GM19043 (cell line): Measurements from ENCODE around the gene SBNO1.

Experiments
- ATAC-seq: cut with Tn5 transposase; IDR thresholded peaks from one replicate; pipeline ENCODE4 v1.9.1; 2021; ENCODE audit warnings: low read depth; ENCODE audit not compliant: unreplicated experiment

Gene SBNO1

DNA sequence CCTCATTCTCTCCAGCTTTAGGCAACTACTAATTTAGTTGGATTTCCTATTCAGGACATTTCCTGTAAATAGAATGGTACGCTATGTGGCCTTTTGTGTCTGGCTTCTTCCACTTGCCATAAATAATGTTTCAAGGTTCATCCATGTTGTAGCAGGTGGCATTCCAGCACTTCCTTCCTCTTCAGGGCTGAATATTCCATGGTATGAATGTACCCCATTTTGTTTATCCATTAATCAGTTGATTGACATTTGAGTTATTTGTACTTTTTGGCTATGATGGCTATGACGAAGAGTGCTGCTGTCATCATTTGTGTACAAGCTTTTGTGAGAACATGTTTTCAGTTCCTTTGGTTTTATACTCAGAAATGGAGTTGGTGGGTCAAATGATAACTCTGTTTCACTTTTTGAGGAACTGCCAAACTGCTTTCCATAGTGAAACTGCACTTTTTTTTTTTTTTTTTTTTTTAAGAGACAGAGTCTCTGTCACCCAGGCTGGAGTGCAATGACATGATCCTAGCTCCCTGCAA, 86.5 kb downstream of the SBNO1 start:
- peak; percentile 91 for ATAC-seq

DNA sequence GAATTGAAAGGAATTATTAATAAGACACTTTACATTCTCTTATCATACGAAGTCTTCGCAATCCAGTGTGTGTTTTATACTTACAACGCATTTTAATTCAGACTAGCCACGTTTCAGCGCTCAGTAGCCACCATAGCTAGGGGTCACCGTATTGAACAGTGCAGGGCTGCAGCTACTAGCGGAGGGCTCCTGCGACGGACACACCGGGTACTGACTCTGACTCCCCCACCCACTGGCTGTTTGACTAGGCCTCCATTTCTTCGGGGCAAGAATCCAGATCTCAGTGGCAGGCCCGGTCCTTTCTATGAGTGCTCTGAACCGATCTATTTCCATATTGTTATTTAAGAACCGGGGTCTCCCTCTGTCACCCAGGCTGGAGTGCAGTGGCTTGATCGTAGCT, 91.5 kb downstream of the SBNO1 start:
- ATAC-seq = no peak

DNA sequence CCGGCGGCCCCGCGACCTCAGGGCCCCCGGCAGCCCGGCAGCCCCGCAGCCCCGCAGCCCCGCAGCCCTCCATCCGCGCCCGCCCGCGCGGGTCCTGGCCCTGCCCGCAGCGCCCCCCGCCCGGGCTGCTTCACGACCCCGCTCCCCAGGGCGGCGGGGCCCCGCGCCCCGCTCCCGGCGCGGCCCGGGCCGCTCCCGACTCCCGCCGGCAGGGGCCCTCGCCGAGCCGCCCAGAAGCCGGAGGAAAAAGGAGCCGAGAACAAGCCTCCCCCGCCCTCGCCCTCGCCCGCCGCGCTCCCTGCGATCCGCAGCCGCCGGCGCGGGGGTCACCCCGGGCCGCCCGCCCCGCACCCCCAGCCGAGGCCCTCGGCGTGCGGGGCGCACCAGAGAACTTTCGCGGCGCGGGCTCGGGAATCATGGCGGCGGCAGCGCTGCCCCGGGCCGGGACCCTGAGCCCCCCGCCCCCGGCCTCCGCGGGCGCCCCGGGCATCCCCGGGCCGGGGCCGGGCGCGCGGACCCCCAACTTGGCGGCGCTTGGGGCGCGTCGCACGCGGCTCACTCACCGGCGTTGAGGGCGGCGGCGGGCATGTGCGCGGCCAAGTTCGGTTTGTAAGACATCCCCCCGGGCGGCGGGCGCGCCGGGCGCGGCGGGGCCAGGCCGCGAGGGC, 93.5 kb downstream of the SBNO1 start:
- ATAC-seq = peak; percentile 38

DNA sequence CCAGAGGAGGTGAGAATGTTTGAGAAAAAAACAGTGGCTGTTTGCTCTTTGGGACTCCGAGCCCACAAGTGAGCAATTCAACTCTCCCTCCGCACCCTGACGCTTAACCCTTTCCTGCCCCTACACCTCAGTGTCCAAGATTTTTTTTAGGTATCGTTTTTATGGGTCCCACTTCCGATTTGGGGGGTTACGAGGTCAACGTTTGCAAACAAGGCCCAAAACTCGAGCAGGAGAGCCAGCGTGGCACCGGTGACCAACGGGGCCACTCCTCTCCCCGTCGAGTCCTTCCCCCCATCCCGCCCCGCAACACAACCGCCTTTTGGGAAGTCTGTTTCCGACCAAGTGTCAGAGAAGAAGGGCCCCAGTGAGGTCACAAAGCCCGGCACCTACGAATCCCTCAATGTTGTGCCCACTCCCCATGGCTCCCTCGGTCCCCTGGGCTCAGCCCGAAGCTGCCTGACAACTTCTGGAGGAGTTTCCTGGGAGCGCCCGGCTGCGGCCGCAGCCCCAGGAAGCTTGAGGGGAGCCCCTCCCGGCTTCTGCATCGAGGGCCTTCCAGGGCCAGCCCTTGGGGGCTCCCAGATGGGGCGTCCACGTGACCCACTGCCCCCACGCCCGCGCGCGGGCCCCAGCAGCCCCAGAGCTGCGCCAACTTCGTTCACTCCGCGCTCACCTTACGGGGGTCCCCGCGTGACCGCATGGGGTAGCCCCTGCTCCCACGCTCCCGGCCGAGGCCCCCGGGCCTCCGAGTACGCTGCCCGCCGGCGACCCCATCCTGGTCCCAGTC, 94.2 kb downstream of the SBNO1 start:
- no peak for ATAC-seq

DNA sequence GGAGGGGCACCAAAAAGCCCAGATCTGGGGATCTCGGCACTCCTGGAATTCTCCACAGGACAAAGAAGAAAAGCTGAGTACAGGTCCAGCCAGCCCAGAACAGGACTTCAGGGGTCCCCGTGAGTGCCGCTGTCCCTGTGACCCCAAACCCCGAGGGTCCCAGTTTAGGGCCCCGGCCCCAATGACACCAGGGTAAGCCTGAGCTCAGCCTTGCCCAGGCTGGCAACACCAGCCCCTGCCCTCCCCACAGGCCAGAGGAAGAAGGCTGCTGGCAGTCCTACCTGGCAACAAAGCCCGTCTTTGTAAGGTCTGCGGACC, 94.8 kb downstream of the SBNO1 start:
- ATAC-seq = no peak

- ATAC-seq = no peak
Measured at GRCh38 chr12:123269395-123269892, 95.2 kb downstream of the SBNO1 start.

DNA sequence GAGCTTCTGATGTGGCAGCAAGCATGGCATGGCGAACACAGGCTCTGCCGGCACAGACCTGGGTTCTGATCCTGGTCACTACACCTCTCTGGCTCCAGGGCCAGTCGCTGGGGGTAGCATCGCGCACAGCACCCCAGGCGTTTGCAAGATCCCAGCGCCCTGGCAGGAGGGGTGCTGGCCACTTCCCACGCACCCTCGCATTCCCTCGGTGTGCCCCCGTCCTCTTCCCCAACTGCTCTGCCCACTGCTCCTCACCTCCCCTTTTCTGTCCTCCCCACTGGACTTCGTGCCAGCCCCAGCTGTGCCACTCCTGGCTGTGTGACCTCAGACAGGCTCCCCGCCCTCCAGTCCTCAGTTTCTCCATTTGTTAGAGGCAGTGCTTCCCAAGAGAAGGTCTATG, 95.8 kb downstream of the SBNO1 start:
- ATAC-seq = no peak

GRCh38 chr12:123267991-123268843, 96.4 kb downstream of the SBNO1 start:
- no peak for ATAC-seq

GRCh38 chr12:123267335-123267920, 97.2 kb downstream of the SBNO1 start:
- ATAC-seq = no peak

- no peak for ATAC-seq
Measured at GRCh38 chr12:123266679-123267277, 97.9 kb downstream of the SBNO1 start.

GRCh38 chr12:123265851-123266678, 98.6 kb downstream of the SBNO1 start:
- ATAC-seq = no peak

DNA sequence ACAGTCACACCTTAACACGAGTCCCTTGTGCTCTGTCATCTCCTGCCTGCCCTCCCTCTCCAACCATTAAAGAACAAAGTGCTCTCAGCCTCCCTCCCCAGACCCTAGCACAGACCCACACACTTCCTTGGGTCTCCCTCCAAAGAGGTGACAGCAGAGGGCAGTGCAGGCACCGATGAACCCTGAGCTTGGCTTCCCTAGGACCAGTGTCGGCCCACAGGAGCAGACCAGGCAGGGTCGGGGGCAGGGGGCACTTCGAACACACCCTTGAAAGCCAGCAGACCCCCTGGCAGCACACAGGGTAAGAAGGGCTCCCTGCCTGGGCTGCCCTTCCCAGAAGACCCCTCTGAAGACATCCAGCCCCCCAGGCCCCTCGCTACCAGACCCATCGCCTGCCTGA, 100.0 kb downstream of the SBNO1 start:
- ATAC-seq = no peak

DNA sequence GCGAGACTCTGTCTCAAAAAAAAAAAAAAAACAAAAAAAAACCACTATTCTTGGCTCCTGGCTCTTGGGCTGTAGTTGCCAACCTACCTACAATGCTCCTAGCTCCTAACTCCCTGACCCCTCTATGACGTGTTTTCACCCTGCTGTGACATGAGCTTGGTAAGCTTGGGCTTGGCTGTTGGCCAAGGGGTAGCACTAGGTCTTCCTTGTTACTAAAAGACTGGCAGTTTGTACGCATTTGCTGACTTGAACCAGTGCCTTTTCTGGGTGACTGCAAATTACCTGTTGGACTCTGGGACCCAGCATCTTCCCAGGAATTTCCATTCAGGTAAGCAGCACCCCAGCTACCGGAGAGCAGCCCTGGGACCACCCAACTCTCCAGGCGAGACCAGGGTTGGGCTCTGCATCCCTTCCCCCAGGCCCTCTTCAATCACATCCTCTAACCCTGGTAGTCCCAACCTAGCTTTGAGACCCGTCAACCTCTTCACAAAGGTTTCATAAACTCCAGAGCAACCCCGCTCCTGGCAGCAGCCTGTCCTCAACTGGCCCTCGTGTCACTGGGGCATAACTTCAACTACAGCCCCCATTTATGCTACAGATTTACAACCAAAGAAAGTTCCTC, 101.3 kb downstream of the SBNO1 start:
- ATAC-seq = no peak

- ATAC-seq = no peak
Measured at GRCh38 chr12:123261196-123261595, 103.5 kb downstream of the SBNO1 start.

DNA sequence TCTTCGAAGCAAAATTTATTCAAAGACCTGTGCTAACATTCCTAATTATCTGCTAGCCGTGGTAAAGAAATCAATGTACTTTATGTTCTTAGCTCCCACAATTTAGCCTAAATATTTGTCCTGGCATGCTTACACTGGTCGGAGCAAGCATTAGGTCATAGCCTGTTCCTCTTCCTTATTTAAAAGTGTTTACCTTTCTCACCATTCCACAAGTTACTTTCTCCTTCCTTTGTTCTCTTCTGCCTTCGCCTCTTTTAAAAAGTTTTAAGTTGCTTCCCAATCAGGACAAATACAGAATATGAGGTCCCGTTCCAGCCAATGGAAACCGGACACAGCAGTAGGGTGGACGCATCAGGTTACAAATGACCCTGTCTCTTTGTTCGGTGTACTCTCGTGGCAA, 104.6 kb downstream of the SBNO1 start:
- no peak for ATAC-seq

DNA sequence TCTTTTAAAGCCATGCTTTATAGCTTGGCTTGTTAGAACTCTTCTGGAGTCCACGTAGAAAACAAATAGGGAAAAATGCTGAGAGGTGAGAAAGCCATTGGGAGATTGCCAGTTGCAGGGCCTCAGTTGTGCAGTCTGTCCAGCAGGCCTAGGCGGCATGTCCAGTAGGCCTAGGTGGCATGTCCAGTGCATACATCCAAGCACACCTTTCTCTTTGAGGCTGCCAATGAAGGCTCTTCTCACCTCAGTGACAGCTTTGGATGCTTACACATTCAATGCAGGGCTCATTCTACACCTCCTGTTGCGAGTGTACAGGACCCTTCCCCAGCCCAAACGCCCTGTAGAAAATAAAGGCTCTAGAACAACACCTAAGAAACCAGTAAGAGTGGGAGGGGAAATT, 106.1 kb downstream of the SBNO1 start:
- ATAC-seq = no peak

DNA sequence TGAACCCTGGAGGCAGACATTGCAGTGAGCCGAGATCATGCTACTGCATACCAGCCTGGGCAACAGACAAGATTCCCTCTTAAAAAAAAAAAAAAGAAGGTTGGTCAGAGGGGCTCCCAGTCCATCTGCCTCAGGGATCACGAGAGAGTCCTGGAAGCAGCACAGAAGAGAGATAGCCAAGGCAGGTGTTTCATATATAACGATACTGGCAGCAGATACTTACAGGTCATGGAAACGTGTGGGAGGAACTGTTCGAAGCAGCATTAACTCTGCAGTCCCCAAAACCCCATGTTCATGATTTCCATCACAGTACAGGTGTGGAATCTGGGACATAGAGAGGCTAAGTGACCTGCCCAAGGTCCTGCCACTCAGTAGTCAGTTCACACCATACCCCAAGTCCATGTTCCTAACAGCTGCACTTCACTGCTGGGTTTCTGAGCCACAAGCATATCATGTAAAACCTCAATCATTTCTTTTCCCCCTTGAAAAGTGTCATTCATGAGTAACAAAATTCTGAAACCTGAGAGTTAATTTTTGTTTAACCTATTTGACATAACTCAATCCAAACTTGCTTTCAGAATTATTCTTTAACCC, 109.7 kb downstream of the SBNO1 start:
- ATAC-seq = no peak

GRCh38 chr12:123253641-123254459, 110.8 kb downstream of the SBNO1 start:
- no peak for ATAC-seq
